Colonic mucosa (tissue), 4 donors: ENCODE measurements around the gene ATXN7. TPM values are rescaled to one million over a fixed set of nuclear protein-coding genes. Genes with fewer than 3 reads are reported as not detected.
A peak's percentile ranks its signal among the peaks of the same experiment; 100 is the strongest.

Experiments
- DNase-seq: peaks from one replicate; pipeline ENCODE4 v3.0.0-alpha.2; 2020
- H3K27ac ChIP-seq: fragments of 200-600 bp; one replicate; pipeline ENCODE4 v1.8.0; 2021
- H3K27me3 ChIP-seq: fragments of 200-600 bp; one replicate; pipeline ENCODE4 v1.8.0; 2021
- H3K36me3 ChIP-seq: fragments of 200-600 bp; one replicate; pipeline ENCODE4 v1.8.0; 2021
- H3K4me1 ChIP-seq: fragments of 200-600 bp; one replicate; pipeline ENCODE4 v1.8.0; 2021; ENCODE audit warnings: mild to moderate bottlenecking
- H3K4me3 ChIP-seq: fragments of 200-600 bp; one replicate; pipeline ENCODE4 v1.8.0; 2021
- H3K9ac ChIP-seq, 2 donors: one replicate each; pipeline ENCODE4 v1.7.0; 2013; ENCODE audit warnings: control low read depth in 2 of 2, low read depth in 2 of 2, low read length in 2 of 2
- H3K9me3 ChIP-seq: fragments of 200-600 bp; one replicate; pipeline ENCODE4 v1.8.0; 2021
- CTCF ChIP-seq: fragments of 200-600 bp; IDR thresholded peaks from one replicate; pipeline ENCODE4 v1.8.0; 2022; ENCODE audit warnings: antibody characterized with exemption, mild to moderate bottlenecking
- intact Hi-C: fragments of 100-400 bp; cut with DNase I; formaldehyde crosslinking; loops from one replicate; pipeline ENCODE4 v1.14.1; 2022
- total RNA-seq, 2 donors: library from RNA; stranded (reverse); fragmentation: NEBNext Ultra II Directional in 1 of 2; extraction: Animal tissue kit (Norgen Biotek cat#: 25700) in 1 of 2; gene quantifications; one replicate each; pipeline ENCODE4 v1.2.1, GENCODE V29; 2021
- donor health status: healthy.
- donor health status: DM: no; HTN: no; CAD: no.
- donor health status: DM: no; HTN: no; CAD: no.

The ATXN7 gene
- total RNA-seq, 2 donors from 2014 or later: 22.9 to 31.6 TPM

- no peaks in the 10 kb centered on the region for H3K9me3 ChIP-seq
- no peaks in the 10 kb centered on the region for H3K36me3 ChIP-seq
- H3K27me3 ChIP-seq: no peaks in the 10 kb centered on the region
- peaks cover 3% of the 10 kb centered on the region for H3K4me1 ChIP-seq
- DNase-seq: no peak
- H3K9ac ChIP-seq: no peak overlapping the region
- H3K27ac ChIP-seq: no peak overlapping the region
- no peak overlapping the region for H3K4me3 ChIP-seq
- intact Hi-C loops: no loop called here
- no peak for TF ChIP-seq CTCF
Measured at GRCh38 chr3:63955036-63955650, 91.5 kb downstream of the ATXN7 start.

GRCh38 chr3:63955830-63956545 is 92.3 kb downstream of the ATXN7 start:
- no peak for TF ChIP-seq CTCF
- Histone ChIP-seq H3K36me3 (no peaks in the 10 kb centered on the region), H3K27ac (no peak overlapping the region), H3K4me1 (peaks cover under 1% of the 10 kb centered on the region), H3K4me3 (no peak overlapping the region), H3K27me3 (no peaks in the 10 kb centered on the region), H3K9me3 (no peaks in the 10 kb centered on the region), H3K9ac (no peak overlapping the region)
- intact Hi-C loops: no loop called here
- DNase-seq: no peak

GRCh38 chr3:63959146-63959545 is 95.5 kb downstream of the ATXN7 start:
- no peaks in the 10 kb centered on the region for H3K4me1 ChIP-seq
- no peaks in the 10 kb centered on the region for H3K36me3 ChIP-seq
- no peak overlapping the region for H3K9ac ChIP-seq
- intact Hi-C loops: no loop called here
- no peak overlapping the region for H3K4me3 ChIP-seq
- no peak overlapping the region for H3K27ac ChIP-seq
- DNase-seq: no peak
- no peaks in the 10 kb centered on the region for H3K27me3 ChIP-seq
- no peaks in the 10 kb centered on the region for H3K9me3 ChIP-seq
- TF ChIP-seq CTCF: no peak

- H3K4me3 ChIP-seq: no peak overlapping the region
Measured at GRCh38 chr3:63960048-63960711, 96.5 kb downstream of the ATXN7 start.

More at GRCh38 chr3:63960048-63960711, 96.5 kb downstream of the ATXN7 start:
- no peak overlapping the region for H3K27ac ChIP-seq
- no peaks in the 10 kb centered on the region for H3K36me3 ChIP-seq
- TF ChIP-seq CTCF: no peak
- peak; percentile 41 for DNase-seq
- intact Hi-C loops: loop anchor here (2.0 kb wide), 1 partner anchor 35 kb away; no protein-coding TSS in a partner anchor
- H3K9ac ChIP-seq: no peak overlapping the region
- no peaks in the 10 kb centered on the region for H3K9me3 ChIP-seq
- no peaks in the 10 kb centered on the region for H3K27me3 ChIP-seq
- no peaks in the 10 kb centered on the region for H3K4me1 ChIP-seq
